ENCODE measurements around the gene GAB2.

Gene GAB2

DNA sequence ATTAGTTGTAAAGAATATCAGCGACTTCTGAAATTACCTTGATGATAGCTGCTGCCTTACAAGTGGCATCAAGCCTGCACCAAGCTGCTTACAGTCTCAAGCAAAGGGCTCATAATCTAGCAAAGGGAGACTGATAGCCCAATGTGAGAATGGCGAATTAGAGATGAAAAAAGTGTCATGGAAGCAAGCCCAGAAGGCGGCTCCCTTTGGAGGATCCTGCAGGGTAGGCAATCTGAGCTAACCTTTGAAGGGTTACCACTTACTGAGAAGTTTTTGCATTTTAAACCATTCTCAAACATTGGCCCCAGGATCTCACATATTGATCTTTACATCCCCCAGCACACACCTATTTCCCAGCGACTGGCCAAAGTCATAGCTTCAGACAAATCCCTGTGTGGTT, 18.5 kb downstream of the GAB2 start:
- no peak for DNase-seq (ENCODE audit: low read depth)

DNA sequence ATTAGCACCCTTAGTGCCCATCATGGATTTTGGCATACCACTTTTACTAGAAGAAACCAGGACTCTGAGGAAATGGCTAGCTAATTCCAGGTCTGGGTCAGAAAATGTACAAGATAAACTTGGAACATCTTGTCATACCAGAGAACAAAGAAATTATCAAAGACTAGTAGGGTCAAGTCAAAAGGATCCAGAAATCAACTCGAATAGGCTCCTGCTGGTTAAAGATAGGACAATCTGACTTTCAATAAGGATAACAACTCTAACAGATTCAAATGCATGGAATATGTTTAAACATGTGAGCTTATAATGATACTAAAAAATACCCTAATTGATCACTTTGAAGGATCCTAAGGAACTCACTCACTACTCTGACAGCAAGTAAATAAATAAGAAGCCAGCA, 18.9 kb downstream of the GAB2 start:
- no peak for DNase-seq (ENCODE audit: low read depth)

DNA sequence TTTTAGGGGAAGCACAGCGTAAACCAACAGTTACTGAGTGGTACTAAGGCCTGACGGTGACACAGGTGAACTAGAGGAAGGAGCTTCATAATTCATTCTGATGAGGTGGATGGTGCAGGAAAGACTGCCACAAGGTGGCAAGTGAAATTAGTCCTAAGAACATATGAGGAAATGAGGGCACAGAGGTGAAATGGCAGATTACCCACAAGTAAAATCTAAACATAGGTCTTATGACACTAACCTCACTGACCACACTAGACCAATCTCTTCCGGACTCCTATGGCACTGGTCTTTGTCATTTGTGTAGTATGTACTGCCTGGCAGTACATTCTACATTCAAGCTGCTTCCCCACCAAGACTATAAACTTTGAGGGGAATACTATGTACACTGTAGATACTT, 20.2 kb downstream of the GAB2 start:
- no peak for DNase-seq (ENCODE audit: low read depth)

DNA sequence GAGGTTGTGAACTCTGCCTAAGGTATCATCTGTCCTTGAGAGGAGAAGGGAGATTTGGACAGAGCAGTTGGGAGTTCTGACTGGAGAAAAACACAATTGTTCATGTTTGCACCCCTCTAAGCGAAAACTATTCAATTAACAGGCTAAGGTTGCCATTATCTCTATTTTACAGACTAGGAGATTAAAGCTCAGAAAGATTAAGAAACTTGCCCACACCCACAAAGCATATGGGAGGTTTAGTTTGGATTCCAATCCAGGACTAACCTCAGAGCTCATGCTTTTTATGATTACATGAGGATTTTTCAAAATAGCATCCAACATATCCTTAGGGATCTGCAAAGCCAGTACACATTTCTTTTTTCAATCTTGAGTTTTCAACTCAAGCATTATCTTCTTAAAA, 22.0 kb downstream of the GAB2 start:
- DNase-seq (ENCODE audit: low read depth), result no peak

DNA sequence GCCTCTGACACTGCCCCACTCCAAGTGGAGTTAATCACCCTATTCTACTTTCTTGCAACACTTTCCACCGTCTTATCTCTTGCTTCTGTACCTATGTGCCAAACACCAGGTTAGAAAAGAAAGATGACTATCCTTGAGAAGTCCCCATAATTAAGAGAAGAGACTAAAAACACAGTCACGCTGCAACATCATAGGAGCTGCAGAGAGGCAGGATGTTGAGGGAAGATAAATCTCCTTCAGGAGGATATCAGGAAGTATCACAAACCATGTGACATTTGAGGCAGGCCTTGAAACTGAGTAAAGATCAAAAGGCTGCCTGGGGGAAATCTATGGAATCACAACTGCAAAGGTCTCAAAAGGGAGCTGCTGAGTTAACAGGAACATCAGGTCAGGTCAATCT, 24.8 kb downstream of the GAB2 start:
- DNase-seq (ENCODE audit: low read depth), result no peak

DNA sequence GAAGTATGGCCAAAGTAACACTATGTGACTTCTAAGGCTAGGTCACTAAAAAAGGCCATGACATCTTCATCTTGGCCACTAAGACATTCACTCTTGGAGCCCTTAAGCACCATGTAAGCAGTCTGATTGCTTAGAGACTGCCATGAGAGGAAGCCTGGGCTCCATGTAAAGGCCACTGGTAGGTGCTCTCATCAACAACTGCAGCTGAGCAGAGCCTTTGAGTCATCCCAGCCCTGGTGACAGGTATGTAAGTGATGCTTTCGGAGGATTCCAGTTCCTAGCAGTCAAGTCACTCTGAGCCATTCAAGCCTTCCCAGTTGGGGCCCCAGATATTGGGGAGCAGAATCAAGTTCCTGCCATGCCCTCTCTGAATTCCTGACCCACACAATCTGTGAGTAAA, 26.2 kb downstream of the GAB2 start:
- DNase-seq (ENCODE audit: low read depth), result no peak

DNA sequence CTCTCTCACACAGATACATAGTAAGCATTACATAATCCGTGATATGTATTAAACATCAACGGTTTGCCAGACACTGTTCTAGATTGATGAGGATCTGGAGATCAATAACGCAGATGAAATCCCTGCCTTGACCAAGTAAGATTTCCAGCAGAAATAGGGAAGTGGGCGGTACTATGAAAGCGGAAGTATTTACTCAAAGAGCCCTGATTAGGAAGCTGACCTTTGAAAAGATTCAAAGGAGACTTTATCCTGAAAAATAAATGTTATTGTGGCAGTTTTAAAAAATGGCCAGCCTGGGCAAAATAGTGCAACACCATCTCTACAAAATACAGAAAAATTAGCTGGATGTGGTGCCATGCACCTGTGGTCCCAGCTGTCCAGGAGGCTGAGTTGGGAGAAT, 26.8 kb downstream of the GAB2 start:
- no peak for DNase-seq (ENCODE audit: low read depth)

DNA sequence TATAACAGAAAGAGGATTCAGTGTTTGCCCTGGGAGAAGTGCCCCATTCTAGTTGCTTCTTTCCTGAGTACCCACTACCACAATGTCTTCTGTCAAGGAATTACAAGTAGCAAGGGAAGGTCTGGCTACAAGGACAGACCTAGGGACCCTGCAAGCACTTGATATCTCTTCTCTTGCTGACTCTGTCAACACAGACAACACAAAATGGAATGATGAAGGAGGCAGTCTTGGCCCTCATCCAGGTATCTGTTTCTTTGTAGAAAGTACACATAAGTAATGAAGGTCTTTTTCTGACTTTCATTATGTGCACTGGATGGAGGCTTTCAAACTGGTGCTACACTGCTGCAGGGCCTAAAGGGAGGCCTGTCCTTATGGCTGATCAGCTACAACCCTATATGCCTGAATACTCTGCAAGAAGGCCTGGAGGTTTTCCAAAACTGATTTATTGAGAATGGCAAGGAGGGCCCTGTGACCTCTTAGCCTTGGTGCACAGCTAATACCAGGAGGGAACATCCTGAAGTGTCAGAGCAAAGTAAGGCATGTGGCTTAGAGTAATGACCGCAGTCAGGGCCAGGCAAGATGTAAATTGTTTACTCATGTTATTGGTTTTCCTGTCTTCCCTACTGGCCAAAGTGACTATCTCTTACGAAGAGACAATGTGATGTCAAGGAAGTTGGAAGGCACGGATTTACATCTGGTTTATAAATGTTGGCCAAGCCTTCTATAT, 31.2 kb downstream of the GAB2 start:
- DNase-seq (ENCODE audit: low read depth), result no peak

DNA sequence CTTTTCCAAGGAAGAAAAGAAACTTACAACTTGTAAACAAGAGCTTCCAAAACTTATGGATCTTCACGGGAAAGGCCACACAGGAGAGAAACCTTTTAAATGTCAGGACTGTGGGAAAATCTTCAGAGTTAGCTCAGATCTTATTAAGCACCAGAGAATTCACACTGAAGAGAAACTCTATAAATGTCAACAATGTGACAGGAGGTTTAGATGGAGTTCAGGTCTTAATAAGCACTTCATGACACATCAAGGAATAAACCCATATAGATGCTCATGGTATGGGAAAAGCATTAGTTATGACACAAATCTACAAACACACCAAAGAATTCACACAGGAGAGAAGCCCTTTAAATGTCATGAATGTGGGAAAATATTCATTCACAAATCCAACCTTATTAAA, 32.4 kb downstream of the GAB2 start:
- DNase-seq (ENCODE audit: low read depth), result no peak

DNA sequence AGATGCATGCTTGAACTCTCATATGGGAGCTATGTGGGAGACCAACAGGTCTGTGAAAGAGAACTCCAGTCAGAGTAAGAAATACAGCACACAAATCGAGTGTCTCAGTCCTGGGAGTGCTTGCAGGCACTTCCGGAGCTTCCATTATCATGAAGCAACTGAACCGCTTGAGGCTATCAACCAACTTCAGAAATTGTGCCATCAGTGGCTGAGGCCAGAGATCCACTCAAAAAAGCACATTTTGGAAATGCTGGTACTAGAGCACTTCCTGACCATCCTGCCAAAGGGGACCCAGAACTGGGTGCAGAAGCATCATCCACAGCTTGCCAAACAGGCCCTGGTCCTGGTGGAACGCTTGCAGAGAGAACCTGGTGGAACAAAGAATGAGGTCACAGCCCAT, 33.4 kb downstream of the GAB2 start:
- no peak for DNase-seq (ENCODE audit: low read depth)

DNA sequence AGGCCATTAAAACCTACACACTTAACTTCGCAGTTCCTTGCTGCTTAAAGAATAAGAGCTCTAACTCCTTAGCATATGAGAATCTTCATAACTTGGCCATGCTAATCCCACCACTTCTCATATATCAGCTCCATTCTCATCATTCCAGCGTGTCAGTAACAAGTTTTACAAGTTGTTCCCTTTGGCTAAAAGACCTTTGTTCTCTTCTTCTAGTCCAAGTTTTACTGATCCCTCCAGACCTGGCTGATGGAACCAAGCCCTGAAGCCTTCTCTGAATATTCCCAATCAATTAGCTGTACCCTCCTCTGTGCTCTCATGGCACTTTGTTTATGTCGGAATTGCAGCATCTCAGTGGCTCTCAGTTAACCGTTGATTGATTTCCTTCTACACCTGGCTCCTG, 35.8 kb downstream of the GAB2 start:
- DNase-seq (ENCODE audit: low read depth), result no peak

DNA sequence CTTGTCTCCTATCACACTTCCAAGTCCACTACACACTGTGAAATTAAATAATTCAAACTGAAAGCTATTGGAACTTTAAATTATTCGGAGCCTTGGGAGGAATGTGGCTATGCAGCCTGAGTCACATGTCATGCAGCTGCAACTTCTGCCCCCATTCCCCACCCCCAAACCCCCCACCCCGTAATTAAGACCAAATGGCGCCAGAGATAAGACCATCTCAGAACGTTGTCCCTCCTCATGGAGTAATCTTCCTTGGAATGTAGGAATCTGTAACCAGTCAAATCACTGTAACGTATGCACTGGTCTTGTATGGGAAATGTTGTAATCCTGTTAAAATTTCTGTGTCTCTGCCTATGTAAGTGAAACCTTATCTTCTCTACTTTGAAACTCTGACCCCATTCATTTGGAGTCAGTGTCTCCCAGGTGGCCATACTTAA, 37.0 kb downstream of the GAB2 start:
- no peak for DNase-seq (ENCODE audit: low read depth)

DNA sequence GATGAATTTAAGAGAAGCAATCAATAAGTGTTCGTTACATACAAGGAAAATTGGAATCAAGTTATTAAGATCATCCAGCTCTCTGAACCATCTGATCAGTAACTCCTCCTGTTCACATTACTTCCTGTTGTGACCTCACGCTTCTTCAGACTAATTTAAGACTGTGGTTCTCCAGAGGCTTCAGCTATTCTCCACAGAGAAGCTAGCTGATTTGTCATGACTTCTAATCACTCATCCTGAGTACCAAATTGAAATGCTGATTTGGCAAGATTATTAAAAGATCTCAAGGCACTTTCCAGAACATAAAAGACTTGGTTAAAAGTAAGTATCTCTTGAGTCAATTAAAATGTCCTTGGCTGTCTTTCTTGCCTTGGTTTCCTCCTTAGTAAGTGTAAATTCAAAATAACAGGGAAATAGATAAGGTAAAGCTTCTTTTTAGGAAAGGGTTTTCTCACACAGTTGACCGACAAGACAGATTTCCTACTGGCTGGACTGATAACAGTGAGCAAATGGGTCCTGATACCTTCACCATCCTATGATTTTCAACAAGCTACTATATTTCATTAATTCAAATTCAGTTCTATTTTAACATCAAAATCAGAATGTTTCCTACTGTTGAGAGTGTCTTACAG, 38.5 kb downstream of the GAB2 start:
- no peak for DNase-seq (ENCODE audit: low read depth)

DNA sequence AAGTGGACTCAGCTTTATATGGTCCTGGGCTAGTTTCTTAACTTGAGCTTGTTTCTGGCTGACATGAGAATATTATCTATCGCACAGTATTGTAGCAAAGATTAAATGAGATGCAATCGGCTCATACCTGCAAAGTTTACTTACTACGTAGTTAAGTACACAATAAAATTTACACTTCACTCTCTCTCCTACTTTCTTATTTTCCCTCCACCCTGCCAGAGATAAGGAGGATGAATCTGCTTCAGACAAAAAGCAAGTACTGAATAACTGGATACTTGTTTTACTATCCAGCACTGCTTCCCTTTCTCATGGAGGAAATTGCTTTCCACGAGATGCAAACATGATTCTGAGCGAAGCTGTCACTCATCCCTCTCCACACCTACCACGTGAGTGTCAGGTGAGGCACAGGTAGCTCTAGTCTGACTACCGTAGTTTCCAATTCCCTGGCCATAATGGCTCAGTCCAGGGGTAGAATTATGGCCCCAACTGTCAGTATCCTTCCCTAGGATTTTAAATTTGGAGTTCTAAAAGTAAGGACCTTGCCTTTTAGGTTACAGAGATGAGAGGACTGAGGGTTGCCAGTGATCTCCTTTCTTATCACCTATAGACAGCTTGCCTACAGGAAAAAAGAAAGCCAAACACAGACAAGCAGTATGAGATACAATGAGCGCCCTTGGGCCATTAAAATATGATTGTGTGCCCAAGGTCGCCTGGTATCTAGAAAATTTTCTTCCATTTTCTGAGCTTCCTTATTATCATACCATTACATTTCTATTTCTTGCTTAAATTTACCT, 39.8 kb downstream of the GAB2 start:
- no peak for DNase-seq (ENCODE audit: low read depth)

DNA sequence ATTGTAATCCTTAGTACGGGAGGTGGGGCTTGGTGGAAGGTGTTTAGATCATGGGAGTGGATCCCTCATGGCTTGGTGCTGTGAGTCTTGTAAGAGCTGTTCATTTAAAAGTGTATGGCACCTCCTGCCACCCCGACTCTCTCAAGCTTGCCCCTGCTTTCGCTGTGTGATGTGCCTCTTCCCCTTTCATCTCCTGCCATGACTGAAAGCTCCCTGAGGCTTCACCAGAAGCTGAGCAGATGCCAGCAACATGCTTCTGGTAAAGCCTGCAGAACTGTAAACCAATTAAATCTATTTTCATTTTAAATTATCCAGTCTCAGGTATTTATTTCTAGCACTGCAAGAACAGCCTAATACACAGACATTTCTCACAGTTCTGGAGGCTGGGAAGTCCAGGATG, 40.8 kb downstream of the GAB2 start:
- DNase-seq (ENCODE audit: low read depth), result no peak

DNA sequence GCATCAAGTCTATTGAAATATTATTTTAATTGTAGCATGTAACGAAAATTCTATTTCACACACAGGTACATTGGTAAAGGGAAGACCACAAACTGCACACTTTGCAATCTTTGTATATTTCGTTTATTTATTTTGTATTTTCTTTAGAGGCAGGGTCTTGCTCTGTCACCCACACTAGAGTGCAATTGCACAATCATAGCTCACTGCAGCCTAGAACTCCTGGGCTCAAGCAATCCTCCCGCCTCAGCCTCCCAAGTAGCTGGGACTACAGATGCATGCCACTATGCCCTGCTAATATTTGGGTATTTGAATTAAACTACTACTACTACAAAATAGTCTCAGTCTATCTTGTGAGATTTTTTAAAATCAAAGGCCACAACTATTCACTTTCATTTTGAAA, 42.7 kb downstream of the GAB2 start:
- no peak for DNase-seq (ENCODE audit: low read depth)

DNA sequence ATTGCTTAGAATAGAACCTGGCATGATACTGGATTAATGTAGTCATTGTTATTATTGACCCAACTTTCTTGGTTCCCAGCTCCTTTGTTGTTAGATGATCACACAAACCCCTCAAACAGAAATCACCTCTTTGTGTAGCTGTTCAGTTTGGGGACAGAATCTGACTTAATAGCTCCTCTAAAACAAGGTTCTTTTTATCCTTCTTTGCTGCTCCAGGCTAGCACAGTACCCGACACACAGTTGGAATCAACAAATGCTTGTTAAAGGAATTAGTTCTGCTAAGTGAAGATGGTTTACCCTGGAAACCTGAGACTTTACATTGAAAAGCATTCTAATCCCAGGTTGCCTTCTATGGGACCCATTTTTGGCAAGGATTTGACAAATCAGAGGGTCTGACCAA, 43.9 kb downstream of the GAB2 start:
- no peak for DNase-seq (ENCODE audit: low read depth)

DNA sequence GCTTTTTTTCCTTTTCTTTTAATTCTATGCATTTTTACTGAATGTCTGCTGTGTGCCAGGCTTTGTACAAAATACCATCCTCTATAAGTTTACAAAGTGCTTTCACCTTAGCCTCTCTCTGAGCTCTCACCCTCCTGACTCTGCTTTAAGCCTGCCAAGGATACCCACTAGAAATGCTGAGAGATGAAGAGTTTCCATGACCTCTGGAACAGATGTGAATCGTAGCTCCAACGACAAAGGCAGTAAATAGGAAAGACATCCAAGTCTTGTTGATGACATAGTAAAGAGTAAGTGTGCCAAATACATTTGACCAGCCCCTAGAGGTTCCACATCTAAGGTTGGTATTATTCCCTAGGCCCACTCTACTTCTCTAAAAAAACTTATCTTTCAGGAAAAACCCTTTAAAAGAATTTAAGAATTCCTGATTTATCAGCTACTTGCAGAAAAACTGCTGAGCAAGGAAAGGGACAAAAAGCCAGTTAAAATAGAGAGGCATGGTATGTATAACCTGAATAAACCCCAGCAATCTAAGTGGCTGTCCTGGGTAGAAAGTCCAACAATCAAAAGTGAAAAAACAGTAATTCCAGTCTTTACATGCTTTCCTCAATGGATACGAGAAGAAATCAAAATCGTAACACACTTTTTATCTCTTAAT, 45.4 kb downstream of the GAB2 start:
- no peak for DNase-seq (ENCODE audit: low read depth)

DNA sequence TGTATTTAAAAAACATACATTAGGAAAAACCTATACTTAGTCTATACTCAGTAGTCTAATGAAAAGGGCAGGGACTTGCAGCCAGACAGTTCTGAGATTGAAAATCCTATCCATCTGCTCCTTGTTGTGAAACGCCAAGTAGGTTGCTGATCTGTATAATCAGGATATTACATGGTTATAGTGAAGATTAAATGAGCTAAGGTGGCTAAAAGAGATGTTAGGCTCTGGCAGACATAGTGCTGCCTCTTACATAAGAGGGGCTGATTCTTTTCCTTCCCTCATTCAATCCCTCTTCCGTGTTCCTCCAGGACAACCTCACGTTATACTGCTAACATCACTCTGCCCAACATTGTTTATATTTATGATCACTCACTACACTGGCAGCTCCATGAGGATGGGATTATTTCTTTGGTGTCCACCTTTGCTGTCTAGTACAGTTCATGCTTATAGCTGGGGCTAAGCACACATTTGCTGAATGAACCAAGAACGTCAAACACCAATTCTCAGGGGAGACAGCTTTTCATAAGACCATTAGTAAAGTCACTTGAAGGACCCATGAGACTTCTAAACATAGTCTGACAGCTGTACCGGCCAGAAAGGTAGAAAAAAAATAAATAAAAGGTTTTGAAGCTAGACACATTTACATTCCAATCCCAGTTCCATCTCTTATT, 46.3 kb downstream of the GAB2 start:
- no peak for DNase-seq (ENCODE audit: low read depth)

DNA sequence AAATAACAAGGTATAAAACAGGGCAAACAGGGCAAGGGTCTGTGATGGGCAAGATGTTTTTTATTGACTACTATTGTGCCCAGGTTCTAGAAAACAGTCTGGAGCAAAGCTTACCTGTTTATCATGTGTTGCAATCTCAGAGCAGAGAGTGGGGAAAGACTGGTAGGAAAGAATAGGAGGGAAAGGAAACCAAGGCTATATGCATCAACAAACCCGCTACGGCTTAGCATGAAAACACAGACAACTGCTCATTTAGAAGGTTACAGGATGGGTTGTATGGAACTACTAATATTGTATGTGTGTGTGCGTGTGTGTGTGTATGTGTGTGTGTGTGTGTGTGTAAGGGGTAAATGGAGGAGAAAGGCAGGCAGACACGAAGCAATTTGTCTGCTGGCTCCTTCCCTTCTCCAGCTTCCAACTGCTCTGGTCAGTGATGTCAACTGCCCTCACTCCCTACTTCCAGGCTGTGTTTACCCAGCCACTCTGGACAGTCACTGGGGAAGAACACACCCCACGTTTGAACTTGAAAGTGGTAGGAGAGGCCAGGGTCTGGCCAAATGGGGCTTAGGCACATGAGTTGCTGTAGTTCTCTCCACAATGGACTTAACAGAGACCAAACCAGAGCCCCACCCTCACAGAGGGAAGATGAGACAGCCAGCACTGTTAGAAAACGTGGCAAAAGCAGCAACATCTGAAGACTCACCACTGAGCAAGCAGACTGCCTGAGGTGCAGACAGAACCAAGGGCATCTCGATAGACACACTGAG, 47.0 kb downstream of the GAB2 start:
- no peak for DNase-seq (ENCODE audit: low read depth)

DNA sequence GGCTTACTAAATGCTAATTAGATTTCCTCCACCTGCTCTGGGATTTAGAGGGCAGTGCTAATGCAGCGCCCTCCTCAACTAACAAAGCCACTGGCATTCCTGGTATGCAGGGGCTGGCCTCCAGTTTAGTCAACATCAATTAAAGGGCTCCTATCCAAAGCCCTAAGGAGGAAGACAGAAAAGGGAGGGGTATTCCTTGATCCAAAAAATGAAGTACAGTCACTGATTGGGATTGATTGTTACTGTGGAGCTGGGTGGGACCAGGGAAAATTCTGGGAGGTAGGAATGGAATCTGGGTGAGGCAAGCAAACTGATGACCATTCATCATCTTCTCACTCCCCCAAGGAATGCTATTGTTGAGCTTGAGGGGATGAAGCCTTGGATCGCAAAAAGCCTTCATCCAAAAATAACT, 52.2 kb downstream of the GAB2 start:
- no peak for DNase-seq (ENCODE audit: low read depth)

Measured in stimulated activated CD8-positive, alpha-beta memory T cell treated with anti-CD3 and anti-CD28 coated beads, Interleukin-15, amount 100 ng/mL, for 1 hour (primary cell).